WTC11 (cell line): Measurements from ENCODE around the gene EEFSEC.

Experiments
- CBFB ChIP-seq: sonication (generic); formaldehyde crosslinking; IDR thresholded peaks from 2 replicates; pipeline ENCODE4 v1.8.1; 2022; ENCODE audit warnings: mild to moderate bottlenecking, low read depth, missing genetic modification reagents
- CREB1 ChIP-seq: sonication (generic); formaldehyde crosslinking; IDR thresholded peaks from 2 replicates; pipeline ENCODE4 v1.8.0; 2023; ENCODE audit warnings: mild to moderate bottlenecking, missing genetic modification reagents
- ELF4 ChIP-seq: sonication (generic); formaldehyde crosslinking; IDR thresholded peaks from 2 replicates; pipeline ENCODE4 v1.8.1; 2022; ENCODE audit warnings: low read depth, mild to moderate bottlenecking, moderate library complexity, missing genetic modification reagents
- ESRRA ChIP-seq: sonication (generic); formaldehyde crosslinking; IDR thresholded peaks from 2 replicates; pipeline ENCODE4 v1.8.1; 2022; ENCODE audit warnings: mild to moderate bottlenecking, missing genetic modification reagents, borderline replicate concordance
- JUN ChIP-seq: sonication (generic); formaldehyde crosslinking; IDR thresholded peaks from 2 replicates; pipeline ENCODE4 v1.8.0; 2023; ENCODE audit warnings: mild to moderate bottlenecking, missing genetic modification reagents
- NFYB ChIP-seq: sonication (generic); formaldehyde crosslinking; conservative IDR thresholded peaks from 2 replicates; pipeline ENCODE4 v1.8.0; 2022; ENCODE audit warnings: low read depth, missing genetic modification reagents
- NR2C2 ChIP-seq: sonication (generic); formaldehyde crosslinking; IDR thresholded peaks from 2 replicates; pipeline ENCODE4 v1.8.0; 2022; ENCODE audit warnings: mild to moderate bottlenecking, missing genetic modification reagents
- OVOL2 ChIP-seq: fragments of 250-450 bp; sonication (Bioruptor Pico); IDR thresholded peaks from 2 replicates; pipeline ENCODE4 v1.9.0; 2021; ENCODE audit warnings: mild to moderate bottlenecking, borderline replicate concordance
- SOX15 ChIP-seq: fragments of 250-450 bp; sonication (Bioruptor Pico); IDR thresholded peaks from 2 replicates; pipeline ENCODE4 v1.9.0; 2021; ENCODE audit warnings: mild to moderate bottlenecking
- SP1 ChIP-seq: sonication (generic); formaldehyde crosslinking; conservative IDR thresholded peaks from 2 replicates; pipeline ENCODE4 v1.8.1; 2022; ENCODE audit warnings: missing genetic modification reagents
- TF ChIP-seq, protein P1 (sequence below): fragments of 200-600 bp; IDR thresholded peaks from 2 replicates; pipeline ENCODE4 v1.8.0; 2022; ENCODE audit warnings: antibody characterized with exemption
- TF ChIP-seq, protein P2 (sequence below): sonication (generic); formaldehyde crosslinking; IDR thresholded peaks from 2 replicates; pipeline ENCODE4 v1.8.1; 2023; ENCODE audit warnings: mild to moderate bottlenecking, moderate library complexity, missing genetic modification reagents
- TF ChIP-seq, protein P3 (sequence below): sonication (generic); formaldehyde crosslinking; IDR thresholded peaks from 2 replicates; pipeline ENCODE4 v1.8.0; 2023; ENCODE audit warnings: missing genetic modification reagents

- TF ChIP-seq, protein P1, sequence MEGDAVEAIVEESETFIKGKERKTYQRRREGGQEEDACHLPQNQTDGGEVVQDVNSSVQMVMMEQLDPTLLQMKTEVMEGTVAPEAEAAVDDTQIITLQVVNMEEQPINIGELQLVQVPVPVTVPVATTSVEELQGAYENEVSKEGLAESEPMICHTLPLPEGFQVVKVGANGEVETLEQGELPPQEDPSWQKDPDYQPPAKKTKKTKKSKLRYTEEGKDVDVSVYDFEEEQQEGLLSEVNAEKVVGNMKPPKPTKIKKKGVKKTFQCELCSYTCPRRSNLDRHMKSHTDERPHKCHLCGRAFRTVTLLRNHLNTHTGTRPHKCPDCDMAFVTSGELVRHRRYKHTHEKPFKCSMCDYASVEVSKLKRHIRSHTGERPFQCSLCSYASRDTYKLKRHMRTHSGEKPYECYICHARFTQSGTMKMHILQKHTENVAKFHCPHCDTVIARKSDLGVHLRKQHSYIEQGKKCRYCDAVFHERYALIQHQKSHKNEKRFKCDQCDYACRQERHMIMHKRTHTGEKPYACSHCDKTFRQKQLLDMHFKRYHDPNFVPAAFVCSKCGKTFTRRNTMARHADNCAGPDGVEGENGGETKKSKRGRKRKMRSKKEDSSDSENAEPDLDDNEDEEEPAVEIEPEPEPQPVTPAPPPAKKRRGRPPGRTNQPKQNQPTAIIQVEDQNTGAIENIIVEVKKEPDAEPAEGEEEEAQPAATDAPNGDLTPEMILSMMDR: no peak
- no peak for TF ChIP-seq NFYB
- TF ChIP-seq SP1 (CRISPR knock-in tag): no peak
- TF ChIP-seq, protein P2, sequence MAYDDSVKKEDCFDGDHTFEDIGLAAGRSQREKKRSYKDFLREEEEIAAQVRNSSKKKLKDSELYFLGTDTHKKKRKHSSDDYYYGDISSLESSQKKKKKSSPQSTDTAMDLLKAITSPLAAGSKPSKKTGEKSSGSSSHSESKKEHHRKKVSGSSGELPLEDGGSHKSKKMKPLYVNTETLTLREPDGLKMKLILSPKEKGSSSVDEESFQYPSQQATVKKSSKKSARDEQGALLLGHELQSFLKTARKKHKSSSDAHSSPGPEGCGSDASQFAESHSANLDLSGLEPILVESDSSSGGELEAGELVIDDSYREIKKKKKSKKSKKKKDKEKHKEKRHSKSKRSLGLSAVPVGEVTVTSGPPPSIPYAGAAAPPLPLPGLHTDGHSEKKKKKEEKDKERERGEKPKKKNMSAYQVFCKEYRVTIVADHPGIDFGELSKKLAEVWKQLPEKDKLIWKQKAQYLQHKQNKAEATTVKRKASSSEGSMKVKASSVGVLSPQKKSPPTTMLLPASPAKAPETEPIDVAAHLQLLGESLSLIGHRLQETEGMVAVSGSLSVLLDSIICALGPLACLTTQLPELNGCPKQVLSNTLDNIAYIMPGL (CRISPR knock-in tag): no peak
- no peak for TF ChIP-seq NR2C2
- TF ChIP-seq SOX15 (CRISPR knock-in tag): no peak
- no peak for TF ChIP-seq ESRRA (CRISPR knock-in tag)
- TF ChIP-seq OVOL2 (CRISPR knock-in tag): no peak
- TF ChIP-seq CBFB (CRISPR knock-in tag): no peak
- no peak for TF ChIP-seq JUN
- TF ChIP-seq, protein P3, sequence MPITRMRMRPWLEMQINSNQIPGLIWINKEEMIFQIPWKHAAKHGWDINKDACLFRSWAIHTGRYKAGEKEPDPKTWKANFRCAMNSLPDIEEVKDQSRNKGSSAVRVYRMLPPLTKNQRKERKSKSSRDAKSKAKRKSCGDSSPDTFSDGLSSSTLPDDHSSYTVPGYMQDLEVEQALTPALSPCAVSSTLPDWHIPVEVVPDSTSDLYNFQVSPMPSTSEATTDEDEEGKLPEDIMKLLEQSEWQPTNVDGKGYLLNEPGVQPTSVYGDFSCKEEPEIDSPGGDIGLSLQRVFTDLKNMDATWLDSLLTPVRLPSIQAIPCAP (CRISPR knock-in tag): no peak
- TF ChIP-seq CREB1: no peak
- TF ChIP-seq ELF4 (CRISPR knock-in tag): no peak
Observed at GRCh38 chr3:128310286-128311058, 157.2 kb downstream of the EEFSEC start.
